Left forelimb (tissue), 1 donor: ENCODE measurements around the gene USP2.

Experiments
- DNase-seq: peaks from one replicate; pipeline ENCODE4 v3.0.0-alpha.2; 2018; ENCODE audit warnings: low spot score

USP2 gene, protein sequence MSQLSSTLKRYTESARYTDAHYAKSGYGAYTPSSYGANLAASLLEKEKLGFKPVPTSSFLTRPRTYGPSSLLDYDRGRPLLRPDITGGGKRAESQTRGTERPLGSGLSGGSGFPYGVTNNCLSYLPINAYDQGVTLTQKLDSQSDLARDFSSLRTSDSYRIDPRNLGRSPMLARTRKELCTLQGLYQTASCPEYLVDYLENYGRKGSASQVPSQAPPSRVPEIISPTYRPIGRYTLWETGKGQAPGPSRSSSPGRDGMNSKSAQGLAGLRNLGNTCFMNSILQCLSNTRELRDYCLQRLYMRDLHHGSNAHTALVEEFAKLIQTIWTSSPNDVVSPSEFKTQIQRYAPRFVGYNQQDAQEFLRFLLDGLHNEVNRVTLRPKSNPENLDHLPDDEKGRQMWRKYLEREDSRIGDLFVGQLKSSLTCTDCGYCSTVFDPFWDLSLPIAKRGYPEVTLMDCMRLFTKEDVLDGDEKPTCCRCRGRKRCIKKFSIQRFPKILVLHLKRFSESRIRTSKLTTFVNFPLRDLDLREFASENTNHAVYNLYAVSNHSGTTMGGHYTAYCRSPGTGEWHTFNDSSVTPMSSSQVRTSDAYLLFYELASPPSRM

DNA sequence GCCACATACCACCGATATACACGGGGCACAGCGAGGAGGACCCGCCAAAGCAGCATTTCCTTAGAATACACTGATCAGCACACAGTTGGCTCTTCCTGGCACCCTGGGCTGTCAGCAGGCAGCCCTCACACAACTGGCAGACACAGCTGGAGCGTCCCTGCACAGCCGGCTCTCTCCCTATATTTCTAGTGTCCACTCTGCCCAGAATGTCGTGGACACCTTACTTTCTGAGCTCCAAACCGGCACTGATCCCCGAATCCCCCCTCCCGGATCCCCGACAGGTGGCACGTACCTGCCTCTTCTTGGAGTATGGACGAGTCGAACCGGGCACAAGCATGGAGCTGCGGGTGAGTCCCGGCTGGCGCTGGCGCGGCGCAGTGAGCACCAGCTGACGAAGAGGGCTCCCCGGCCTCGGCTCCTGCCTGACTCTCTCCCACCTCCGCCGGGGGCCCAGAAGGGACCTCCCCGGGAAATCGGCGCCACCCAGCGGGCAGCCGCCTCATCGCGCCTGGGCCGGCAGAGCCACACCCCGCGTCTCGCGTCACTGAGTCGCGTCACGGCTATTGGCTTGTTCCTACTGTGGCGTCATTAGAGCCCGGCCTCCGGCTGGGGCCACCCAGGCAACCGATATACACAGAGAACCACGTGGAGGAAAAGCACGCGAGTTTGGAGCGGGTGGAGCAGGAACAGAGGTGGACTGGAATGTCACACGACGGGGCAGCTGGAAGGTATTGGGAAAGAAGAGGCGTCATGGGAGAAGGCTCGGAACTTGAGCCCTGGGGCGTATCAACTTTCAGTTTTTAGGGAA lies at the start of gene USP2:
USP2 (minus strand) TSS at position 510 of the 808 bp plus-strand sequence. CDS start 8,210 bp downstream, outside the sequence.
- DNase-seq = peak; percentile 98

DNA sequence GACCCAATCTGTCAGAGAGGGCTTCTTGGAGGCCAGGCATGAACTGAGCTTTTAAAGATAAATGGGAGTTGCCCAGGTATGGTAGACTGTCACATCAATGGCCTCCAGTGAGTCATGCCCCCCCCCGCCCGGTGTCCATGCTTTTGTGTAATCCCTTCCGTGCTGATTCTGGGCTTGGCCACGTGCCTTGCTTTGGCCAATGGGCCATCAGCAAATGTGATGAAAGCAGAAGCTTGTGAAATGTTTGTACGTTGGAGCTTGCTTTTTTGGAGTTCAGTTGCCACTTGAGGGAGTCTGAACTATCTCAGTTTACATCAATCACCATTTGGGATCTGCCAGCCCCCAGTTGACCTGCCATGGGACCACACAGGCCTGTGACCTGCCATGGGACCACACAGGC lies 45.8 kb upstream of the USP2 start:
- DNase-seq = no peak

DNA sequence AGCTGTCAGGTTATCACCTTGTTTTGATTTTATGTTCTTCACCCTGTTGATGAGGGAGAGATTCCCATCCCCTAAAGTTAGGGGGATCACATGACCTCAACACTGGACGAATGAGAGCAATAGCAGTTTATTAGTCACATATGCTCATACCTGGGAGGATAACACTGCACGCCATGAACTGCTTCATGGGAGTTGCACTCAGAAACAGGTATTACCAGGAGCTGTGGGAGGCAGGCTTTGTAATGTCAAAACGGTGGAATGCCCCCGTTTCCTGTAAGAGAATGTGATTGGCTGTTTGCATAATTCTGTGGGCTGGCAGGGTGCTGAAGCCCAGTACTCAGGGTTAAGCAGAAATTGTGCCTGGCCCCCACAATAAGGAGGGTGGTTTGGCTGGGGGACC lies 44.7 kb upstream of the USP2 start:
- DNase-seq = no peak

DNA sequence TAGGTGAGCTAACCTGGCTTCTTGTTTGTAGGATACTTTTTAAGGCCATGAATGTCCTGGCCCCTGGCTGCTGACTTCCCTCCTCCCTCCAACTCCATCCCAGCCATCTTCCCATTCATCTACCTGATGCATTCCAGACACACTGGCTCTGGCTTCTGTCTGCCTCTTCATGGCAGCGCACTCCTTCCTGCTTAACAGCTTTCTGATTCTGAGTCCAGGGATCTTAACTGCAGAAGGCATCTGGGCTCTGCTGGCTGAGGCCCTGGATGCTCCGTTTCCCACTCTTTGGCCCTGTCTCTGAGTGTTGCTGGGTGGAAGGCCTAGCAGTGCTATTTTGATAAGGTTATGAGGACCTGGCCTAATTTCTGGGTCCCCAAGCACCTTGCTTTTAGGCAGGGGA lies 43.3 kb upstream of the USP2 start:
- no peak for DNase-seq

DNA sequence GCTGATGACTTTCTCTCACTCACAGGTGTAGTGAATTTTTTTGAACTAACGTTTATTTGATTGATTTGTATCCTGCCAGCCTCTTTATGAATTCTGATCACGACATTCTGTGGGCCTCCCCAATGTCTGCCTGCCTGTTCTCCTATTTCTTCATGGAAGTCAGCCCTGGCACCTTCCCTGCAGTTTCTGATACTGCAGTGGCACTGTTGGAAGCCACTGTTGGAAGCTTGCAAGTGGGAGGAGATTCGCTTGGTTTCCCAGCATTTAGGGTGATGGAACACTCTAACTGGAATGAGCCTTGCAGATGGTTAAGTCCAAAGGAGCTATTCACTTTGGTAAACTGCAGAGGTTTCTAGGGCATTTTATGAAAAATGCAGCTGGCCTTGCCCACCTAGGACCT lies 42.8 kb upstream of the USP2 start:
- DNase-seq = no peak

DNA sequence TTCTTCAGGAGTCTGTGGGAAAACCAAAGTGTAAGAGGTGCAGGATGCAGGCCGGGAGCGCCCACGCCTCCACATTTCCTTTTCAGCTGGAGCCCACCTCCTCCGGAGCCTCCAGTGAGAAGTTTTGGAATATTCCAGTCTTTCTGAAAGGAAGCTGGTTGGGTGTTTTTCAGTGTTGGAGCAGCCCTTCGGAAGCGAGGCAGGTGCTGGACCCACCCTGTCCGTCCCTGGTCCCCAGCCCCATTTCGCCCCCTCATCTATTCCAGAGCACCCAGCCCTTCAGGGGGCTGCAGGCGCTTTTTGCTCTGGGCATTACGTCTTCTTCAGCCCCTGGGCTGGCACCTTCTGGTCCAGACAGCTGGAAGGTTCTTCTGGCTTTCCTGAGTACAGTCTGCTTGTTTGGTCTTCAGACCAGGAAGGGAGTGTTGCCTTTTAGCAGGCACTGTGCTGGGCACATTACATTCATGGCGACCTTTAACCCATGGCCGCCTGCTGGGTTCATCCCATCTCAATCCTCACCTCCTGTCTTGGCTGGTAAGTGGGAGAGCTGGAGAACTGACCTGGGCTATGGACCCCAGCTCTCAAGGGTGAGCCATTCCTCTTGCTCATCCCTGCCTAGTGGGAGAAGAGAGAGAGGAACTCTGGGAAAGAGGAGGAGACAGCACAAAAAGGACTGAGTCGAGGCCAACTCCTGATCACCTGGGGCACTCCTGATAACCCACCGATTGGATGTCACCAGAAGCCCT lies 42.2 kb upstream of the USP2 start:
- no peak for DNase-seq

DNA sequence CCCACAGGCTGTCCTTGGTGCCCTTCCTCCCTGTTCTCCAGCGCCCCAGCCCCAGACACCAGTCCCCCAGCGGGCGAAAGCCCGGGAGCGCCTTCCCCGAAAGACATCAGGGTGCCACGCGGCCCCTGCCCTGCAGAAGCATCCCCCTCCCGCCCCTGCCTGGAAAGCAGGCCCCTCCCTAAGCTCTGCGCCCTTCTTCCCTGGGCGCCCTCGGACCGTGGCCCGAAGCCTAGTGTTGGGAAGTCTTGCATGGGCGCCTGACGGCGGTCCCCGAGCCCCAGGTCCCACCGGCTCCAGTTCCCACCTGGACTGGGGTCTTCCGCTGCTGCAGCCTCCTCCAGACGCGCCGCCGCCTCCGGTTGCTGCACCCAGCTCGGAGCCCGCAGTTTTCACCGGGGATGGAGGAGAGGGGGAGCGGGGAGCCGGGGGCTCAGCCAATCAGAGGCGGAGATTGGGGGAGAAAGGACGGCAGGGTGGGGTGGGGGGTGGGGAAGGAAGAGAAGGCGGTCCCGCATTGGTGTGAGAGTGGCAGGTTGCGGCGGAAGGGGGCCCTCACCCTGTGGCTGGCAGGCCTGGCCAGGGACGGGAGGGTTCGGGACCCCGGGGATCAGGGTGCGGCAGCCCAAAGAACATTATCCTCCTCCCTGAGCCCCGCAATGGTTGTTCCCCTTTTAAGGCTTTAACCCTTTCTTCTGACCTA lies 41.5 kb upstream of the USP2 start, which contains the start of gene THY1:
THY1 (minus strand) TSS at position 364 of the 700 bp plus-strand sequence. CDS start 2,267 bp downstream, outside the sequence.
- DNase-seq = peak; percentile 86

DNA sequence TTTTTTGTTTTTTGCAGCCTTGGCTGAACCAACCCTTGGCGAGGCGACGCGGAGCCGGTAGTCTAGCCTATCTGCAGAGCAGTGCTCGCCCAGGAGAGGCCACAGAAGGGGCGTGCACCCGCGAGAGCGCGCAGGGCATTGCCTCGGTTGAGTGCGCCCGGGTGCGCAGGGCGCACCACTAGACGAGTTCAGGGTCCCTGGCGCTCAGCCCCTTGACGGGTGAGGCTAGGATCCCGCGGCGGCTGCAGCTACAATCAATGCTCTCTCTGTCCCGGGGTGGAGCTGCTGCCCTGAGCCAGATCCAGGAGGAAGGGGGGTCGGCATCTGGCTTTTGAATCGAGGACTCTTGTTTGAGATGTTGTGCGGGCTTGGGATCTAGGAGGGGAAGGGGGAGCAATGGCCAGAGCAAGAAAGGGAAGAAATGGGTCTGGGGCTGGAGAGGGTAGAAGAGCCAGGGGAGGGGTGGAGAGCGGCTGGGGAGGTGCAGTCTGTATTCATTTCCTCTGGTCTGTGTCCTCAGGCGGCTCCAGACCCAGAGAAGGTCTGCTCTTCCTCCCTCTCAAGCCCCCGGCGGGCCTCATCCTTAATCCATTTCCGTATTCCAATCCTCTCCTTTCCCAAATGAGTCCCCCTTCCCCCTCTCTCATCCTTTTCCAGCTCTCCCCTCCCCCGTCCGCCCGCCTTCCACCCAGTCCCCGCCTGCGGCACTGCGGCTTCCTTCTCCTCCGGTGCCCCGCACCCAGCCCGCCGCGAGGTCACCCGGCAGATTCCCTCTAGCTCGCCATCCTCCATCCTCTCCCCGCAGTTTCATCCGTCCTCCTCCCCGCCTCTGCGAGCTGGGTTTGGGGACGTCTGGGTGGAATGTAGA lies 40.7 kb upstream of the USP2 start:
- no peak for DNase-seq

DNA sequence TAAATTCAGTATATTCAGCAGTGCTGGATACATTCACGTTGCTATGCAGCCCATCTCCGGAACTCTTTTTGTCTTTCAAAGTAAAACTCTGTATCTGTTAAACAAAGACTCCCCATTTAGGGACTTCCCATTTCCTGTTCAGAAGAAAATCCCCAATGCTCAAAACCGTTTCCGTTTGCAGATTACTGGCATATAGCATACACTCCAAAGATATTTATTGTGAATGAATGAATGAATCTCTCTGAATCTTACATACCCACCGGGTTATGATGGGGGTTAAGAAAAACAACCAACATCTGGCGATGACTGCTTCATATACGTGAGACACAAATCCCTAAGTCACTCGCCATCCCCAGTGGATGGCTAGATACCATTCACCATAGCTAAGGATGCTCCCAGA lies 39.9 kb upstream of the USP2 start:
- DNase-seq = no peak

DNA sequence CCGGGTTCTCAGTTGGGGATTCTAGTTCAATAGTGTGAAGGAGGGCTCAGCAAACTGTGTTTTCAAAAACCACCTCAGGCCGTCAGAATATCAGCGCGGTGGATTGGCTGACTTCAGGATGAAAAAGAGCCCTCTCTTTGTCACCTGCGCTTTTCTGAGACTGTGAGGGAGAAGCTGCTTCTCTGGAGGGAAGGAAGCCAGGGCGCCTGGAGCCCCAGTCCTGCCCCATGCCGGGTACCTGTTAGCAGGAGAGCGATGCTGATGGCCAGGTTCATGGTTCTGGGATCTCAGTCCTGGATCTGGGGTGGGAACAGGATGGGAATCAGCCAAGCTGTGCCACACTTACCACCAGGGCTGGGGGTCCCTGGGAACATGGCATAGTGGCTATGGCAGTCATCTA lies 39.1 kb upstream of the USP2 start:
- no peak for DNase-seq

DNA sequence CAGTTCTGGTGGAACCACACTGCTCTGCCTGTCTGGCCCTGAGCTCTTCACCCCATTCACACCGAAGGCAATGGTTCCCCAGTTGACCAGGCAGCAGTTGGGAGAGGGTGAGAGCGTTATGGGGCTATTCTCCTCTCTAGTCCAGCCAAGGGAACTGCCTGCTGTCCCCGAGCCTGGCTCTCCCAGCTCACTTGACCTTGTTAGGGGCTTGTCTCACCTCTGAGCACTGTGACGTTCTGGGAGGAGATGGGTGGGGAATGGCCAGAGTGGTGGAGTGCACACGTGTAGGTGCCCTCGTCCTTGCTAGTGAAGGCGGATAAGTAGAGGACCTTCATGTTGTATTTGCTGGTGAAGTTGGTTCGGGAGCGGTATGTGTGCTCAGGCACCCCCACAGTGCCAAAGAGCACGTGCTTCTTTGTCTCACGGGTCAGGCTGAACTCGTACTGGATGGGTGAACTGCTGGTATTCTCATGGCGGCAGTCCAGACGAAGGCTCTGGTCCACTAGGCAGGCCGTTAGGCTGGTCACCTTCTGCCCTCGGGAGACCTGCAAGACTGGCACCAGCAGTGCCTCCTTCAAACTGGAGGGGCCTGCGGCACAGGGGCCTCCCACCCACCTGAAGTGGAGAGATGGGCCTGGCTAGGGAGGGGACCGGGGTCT lies 38.5 kb upstream of the USP2 start:
- DNase-seq = no peak

DNA sequence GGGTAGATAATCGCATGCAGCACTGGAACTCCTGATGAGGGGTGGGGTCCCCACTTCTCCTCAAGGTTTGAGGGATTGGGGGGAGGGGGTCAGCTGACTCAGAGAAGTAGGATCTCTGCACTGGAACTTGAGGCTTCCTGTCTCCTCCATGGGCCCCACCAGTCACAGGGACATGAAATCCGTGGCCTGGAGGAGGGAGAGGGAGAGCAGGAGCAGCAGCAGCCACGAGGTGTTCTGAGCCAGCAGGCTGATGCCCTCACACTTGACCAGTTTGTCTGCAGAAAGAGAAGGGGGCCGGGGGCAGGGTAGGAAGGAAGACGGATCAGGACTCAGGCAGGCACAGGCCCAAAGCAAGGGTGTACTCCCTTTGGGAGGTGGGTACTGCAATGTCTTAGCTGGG lies 37.8 kb upstream of the USP2 start:
- DNase-seq = no peak

DNA sequence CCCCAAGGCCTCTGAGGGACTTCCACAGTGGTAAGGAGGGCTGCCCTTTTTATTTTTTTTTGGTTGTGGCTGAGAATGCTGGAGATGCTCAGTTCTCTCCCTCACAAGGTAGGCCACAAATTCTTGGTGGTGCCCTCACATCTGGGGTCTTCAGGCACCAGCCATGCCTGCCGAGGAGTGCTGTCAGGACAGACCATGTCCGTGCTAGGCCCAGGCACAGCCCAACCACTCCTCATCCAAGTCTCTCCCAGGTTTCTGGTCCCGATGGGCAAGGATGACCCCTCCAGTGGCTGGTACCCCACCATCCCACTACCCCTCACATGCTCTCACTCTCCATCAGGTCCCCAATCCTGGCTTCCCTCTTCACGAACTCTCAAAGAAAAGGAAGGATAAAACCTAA lies 37.3 kb upstream of the USP2 start:
- no peak for DNase-seq

DNA sequence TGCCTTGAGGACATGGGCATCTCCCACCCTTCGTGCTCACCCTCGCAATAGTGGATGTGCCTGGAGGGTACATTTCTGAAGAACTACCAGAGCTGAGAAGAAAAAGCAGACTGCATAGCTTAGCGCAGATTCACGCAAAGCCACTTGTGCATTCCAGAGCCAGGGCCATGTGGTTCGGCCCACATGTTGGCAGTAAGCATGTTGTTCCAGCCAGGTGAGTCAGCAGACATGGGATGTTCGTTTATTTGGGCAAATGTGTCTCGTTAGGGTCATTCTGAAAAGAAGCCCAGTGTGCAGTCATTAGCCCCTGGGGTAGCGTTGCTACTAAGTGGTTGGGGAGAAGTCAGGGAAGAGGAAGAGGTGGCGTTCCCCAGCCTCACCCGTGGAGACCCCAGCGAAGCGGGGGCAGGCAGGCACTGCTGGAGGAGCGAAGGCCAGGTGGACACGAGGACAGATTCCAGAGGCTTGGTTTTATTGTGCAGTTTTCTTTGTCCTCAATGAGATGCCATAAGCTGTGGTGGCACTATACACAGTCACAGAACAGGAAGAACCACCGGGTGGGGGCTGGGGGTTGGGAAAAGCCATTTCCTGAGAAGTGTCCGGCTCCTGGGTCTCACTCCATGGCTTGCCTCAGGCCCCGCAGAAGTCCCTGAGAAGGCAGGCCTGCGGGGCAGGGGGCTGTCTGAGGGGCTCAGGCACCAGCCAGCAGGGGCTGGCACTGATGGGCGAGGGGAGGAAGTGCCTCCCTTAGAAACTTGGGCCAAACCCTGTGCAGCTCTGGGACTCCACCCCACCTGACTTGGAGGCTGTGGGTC lies 36.4 kb upstream of the USP2 start:
- DNase-seq = no peak

DNA sequence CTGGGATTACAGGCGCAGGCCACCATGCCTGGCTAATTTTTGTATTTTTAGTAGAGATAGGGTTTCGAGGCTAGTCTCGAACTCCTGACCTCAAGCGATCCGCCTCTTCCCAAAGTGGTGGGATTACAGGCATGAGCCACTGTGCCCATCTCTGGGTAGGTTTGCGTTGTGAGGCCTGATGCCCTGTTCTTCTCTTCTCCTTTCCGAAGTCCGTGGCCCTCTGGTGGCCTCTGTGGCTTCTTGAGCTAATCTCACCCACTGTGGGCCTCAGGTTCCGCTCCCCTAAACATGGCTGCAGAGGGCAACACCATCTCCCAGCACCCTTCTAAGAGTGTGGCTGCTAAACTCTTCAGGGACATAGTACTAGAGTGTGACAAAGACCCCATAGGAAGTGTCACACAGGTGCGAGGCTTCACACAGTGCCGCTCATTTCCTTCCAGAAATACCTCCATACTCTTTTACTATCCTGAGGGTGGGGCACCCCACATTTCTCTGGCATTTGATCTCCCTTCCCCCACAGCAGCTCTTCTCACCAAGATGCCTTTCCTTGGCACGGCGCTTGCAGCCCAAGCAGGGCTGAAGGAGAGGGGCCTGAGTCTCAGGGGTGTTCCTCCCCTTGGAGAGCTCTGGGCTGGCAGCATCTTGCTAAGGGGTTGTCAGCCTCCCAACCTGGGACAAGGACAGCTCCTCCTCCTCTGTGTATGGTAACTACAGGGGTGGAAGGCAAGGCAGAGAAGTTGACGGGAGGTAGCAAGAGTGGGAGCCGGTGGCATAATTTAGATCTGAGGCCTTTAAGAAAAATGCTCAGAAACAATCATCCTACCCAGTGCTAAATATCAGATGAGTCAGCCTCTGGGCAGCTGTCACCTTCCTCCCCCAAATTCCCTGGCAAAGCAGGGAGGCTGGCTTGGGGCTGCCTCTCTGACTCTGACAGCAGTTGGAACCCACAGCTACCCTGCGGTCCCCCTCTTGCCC lies 35.4 kb upstream of the USP2 start:
- no peak for DNase-seq

DNA sequence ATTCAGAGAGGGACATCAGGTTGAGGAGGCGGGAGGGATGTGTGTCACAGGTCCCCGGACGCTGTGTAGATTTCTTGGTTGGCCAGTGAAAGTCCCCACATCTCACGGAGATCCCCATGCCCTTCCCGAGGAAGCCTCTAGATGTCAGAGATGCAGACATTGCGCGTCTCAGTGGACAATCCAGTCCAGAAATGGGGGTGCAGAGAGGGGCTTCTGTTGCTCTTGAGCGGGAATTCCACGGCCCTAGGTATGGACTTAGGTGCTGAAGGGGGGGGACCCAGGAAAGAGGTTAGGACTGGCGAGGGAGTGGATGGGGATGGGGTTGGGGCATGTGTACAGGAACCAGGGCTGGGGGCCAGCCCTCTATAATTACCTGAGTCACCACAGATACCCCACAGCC lies 34.5 kb upstream of the USP2 start:
- no peak for DNase-seq

DNA sequence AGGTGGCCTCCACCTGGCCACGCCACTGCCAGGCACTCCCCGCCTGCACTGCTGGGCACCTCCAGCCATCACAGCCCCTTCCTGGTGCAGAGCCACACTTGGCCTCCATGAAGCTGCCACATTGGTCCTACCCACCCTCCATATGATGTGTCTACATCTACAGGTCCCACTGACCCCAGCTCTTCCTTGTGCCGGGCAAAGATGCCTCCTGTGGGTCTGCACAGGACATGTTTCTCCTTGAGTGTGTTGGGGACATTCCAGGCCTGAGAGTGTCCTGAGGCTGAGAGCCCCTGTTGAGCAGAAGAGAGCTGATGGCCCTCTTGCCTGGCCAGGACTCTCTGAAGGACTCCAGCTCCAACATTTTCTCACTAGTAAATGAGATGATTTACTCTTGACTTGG lies 34.0 kb upstream of the USP2 start:
- DNase-seq = no peak

DNA sequence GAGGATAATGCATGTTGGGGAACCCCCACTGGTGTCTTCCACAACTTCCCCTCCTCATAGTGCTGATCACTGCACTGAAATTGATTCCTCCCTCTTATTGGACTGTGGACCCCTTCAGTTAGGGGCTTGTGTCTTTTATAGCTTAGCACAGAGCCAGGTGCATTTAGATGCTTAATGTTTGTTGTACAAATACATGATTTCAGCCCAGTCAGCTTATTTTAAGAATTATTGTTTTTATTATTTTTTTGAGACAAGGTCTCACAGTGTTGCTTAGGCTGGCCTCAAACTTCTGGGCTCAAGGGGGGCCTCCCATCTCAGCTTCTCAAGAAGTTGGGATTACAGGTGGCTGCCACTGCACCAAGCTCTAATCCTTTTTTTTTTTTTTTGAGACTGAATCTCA lies 33.2 kb upstream of the USP2 start:
- no peak for DNase-seq
